MCF 10A (cell line): Measurements from ENCODE around the gene SHCBP1L. TPM values are rescaled to one million over a fixed set of nuclear protein-coding genes. Genes with fewer than 3 reads are reported as not detected.

Experiments used
- BruUV-seq: library from RNA; stranded (reverse); fragments of 400-500 nt; replicated peaks from 2 replicates; lab custom pipeline; 2021; lab: Mats Ljungman, UMichigan
- CTCF ChIA-PET: fragments of 300-600 bp; sonication (Branson Sonifier 250); formaldehyde crosslinking; extraction: SDS; loops from one replicate; lab custom pipeline; 2021; ENCODE audit warnings: antibody characterized with exemption, inconsistent platforms; lab: Yijun Ruan, JAX
- POLR2A ChIA-PET: fragments of 300-600, 350-650 bp; sonication (Branson Sonifier 250); formaldehyde crosslinking; extraction: SDS; loops from one replicate; lab custom pipeline; 2020; ENCODE audit warnings: antibody characterized with exemption, inconsistent platforms; lab: Yijun Ruan, JAX
- DNase-seq: peaks from one replicate; pipeline ENCODE4 v3.0.0-alpha.2; 2018; ENCODE audit not compliant: unreplicated experiment
- H3K27ac Mint-ChIP-seq: one replicate; pipeline ENCODE4 v1.8.0; 2022; ENCODE audit warnings: mild to moderate bottlenecking, low read depth, mixed read lengths; ENCODE audit not compliant: unreplicated experiment
- H3K27me3 Mint-ChIP-seq: one replicate; pipeline ENCODE4 v1.8.0; 2022; ENCODE audit warnings: mixed read lengths; ENCODE audit not compliant: insufficient read depth, unreplicated experiment
- H3K36me3 Mint-ChIP-seq: one replicate; pipeline ENCODE4 v1.8.0; 2022; ENCODE audit warnings: mild to moderate bottlenecking, moderate library complexity, mixed read lengths; ENCODE audit not compliant: insufficient read depth, unreplicated experiment
- H3K4me1 Mint-ChIP-seq: one replicate; pipeline ENCODE4 v1.8.0; 2022; ENCODE audit warnings: mixed read lengths; ENCODE audit not compliant: insufficient read depth, unreplicated experiment
- H3K4me3 Mint-ChIP-seq: one replicate; pipeline ENCODE4 v1.8.0; 2022; ENCODE audit warnings: mild to moderate bottlenecking, moderate library complexity, mixed read lengths; ENCODE audit not compliant: unreplicated experiment
- H3K9me3 Mint-ChIP-seq: one replicate; pipeline ENCODE4 v1.8.0; 2022; ENCODE audit warnings: mixed read lengths; ENCODE audit not compliant: unreplicated experiment
- CTCF ChIP-seq: fragments of 200-600 bp; IDR thresholded peaks from one replicate; pipeline ENCODE4 v1.8.0; 2022; ENCODE audit warnings: antibody characterized with exemption, mild to moderate bottlenecking; ENCODE audit not compliant: unreplicated experiment
- intact Hi-C: fragments of 100-400 bp; cut with micrococcal nuclease; formaldehyde crosslinking; loops from 2 replicates; pipeline ENCODE4 v1.14.1; 2022
- total RNA-seq: library from RNA; stranded (reverse); gene quantifications from 2 replicates; pipeline ENCODE4 v1.2.3, GENCODE V29; 2022

The SHCBP1L gene
- total RNA-seq, 1 experiment from 2014 or later: not detected

- Mint-ChIP-seq H3K4me3 (no peak overlapping the region), H3K9me3 (no peaks in the 10 kb centered on the region), H3K4me1 (peaks cover 36% of the 10 kb centered on the region), H3K27ac (no peak overlapping the region), H3K27me3 (no peaks in the 10 kb centered on the region), H3K36me3 (peaks cover 100% of the 10 kb centered on the region)
- no TSS peak for BruUV-seq
- ChIA-PET POLR2A (interaction anchor here (1.0 to 1.5 kb wide), 2 partner anchors 10 kb away, joined by 3 to 5 read pairs; no protein-coding TSS in a partner anchor), CTCF (interaction anchor here (0.5 kb wide), 1 partner anchor 99 kb away, joined by 4 read pairs; no protein-coding TSS in a partner anchor)
- TF ChIP-seq CTCF: no peak
- intact Hi-C loops: no loop called here
- no peak for DNase-seq
Measured at GRCh38 chr1:182850319-182850718, 102.6 kb downstream of the SHCBP1L start.

Other genes starting within 250 kb of the SHCBP1L start
- gene NPL, start 163.4 kb downstream of the SHCBP1L start, total RNA-seq: 4.5 and 6.2 TPM in 2 replicates
- 105 and 107 TPM in 2 replicates for gene DHX9, start 113.8 kb downstream of the SHCBP1L start, total RNA-seq
- gene LAMC1, start 70.3 kb upstream of the SHCBP1L start, total RNA-seq: 179 and 230 TPM in 2 replicates
- gene LAMC2, start 233.1 kb upstream of the SHCBP1L start, total RNA-seq: 751 and 884 TPM in 2 replicates